ENCODE results near the gene XRN1. TPM values are rescaled to one million over a fixed set of nuclear protein-coding genes. Genes with fewer than 3 reads are reported as not detected.

Gene XRN1
- total and polyA plus RNA-seq, 8 donors: 3.5 to 23.4 (median 18.2) TPM

DNA sequence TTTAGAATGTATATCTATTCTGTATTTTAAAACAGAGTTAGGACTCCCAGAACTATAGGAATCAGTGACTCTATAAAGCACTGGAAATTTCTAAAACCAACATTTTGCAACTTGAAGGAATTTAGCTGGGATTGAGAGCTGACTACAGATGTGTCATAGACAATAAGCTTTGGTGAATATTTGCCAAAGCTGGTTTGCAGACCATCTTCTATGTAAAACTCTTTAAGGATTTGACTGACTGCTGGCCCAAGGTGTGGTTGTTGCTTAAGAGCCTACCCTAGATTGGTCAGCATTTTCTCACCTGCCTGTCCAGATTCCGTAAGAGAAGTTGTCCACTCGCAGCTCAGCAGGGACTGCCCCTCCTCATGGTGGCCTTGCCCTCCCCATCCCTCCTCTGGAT is 149.2 kb downstream of the XRN1 start:
- FAIRE-seq (no peak), DNase-seq (no peak), ATAC-seq (no peak)
- Histone ChIP-seq H3K27me3 (no peaks in the 10 kb centered on the region), H3K9me3 (no peaks in the 10 kb centered on the region), H3K4me3 (no peak overlapping the region), H3K4me1 (no peaks in the 10 kb centered on the region), H3K27ac (no peak overlapping the region), H3K36me3 (no peaks in the 10 kb centered on the region)
- WGBS, 2 donors: 85 to 97% methylated on average over 2 of the region's 2 CpGs
- TF ChIP-seq, protein P1, sequence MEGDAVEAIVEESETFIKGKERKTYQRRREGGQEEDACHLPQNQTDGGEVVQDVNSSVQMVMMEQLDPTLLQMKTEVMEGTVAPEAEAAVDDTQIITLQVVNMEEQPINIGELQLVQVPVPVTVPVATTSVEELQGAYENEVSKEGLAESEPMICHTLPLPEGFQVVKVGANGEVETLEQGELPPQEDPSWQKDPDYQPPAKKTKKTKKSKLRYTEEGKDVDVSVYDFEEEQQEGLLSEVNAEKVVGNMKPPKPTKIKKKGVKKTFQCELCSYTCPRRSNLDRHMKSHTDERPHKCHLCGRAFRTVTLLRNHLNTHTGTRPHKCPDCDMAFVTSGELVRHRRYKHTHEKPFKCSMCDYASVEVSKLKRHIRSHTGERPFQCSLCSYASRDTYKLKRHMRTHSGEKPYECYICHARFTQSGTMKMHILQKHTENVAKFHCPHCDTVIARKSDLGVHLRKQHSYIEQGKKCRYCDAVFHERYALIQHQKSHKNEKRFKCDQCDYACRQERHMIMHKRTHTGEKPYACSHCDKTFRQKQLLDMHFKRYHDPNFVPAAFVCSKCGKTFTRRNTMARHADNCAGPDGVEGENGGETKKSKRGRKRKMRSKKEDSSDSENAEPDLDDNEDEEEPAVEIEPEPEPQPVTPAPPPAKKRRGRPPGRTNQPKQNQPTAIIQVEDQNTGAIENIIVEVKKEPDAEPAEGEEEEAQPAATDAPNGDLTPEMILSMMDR (IDR thresholded peaks at IDR 0.05): no peak
- intact Hi-C loops (cut with DNase I): no loop called here

DNA sequence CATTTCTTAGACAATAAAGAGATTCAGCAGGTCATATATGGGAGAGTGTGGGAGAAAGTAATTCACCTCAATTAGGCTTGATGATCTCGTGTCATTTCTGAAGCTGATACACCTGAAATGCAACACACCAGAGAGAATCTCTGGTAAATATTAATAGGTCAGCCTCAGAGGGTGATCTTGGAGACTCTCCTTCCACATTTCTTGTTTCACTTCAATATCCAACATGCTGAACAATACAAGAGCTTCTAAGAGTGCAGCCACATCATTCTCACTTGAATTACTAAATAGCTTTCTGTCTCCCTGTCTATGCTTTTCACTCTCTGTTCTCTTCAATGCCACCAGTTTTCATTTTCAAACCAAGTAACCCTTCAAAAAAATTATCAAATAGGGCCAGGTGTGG is 151.3 kb downstream of the XRN1 start:
- no peak for ATAC-seq
- no peak overlapping the region for H3K4me3 ChIP-seq
- H3K27me3 ChIP-seq: no peaks in the 10 kb centered on the region
- WGBS, 2 donors: 80 to 84% methylated on average over 1 of the region's 1 CpG
- no peaks in the 10 kb centered on the region for H3K36me3 ChIP-seq
- TF ChIP-seq, protein P1 (IDR thresholded peaks at IDR 0.05): no peak
- no peak for DNase-seq
- FAIRE-seq: no peak
- intact Hi-C loops (cut with DNase I): no loop called here
- no peaks in the 10 kb centered on the region for H3K4me1 ChIP-seq
- H3K27ac ChIP-seq: no peak overlapping the region
- H3K9me3 ChIP-seq: no peaks in the 10 kb centered on the region

DNA sequence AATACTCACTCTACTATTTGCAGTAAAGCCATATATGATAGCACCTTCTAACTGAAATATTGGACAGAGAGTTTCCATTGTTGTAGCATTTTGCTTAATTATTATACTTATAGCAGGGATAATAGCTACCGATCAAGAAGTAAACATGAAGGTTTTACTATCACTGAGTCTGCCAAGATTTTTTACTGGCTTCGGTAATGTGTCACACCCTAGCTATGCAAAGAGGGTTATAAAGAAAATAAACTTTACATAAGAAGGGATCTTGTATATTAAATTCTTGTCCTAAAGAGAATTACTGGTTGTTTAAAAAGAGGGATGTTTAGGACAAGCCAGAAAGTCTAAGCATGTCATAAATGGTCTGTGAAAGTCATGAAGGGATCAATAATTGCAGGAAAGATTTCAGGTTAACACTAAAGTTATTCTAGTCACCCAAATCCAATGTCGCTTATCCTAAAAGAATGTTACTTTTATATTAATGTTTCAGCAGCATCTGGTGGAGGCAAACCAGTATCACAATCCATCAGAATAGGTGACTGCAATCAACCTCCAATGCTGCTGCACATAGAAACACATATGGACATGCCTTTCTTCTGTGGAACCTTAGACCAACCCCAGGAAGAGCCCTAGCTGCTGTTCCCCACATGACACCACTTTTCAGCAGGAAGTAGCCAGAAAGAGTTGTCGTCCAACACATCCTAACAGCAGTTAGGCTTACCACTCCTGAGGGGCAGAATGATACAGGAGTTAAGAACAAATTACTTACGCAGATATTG is 159.8 kb downstream of the XRN1 start:
- H3K27ac ChIP-seq: no peak overlapping the region
- TF ChIP-seq, protein P1 (IDR thresholded peaks at IDR 0.05): no peak
- no peak for ATAC-seq
- intact Hi-C loops (cut with DNase I): loop anchor here in 1 of 3 donors (10.0 kb wide), 1 partner anchor 163 kb away; no protein-coding TSS in a partner anchor
- no peaks in the 10 kb centered on the region for H3K36me3 ChIP-seq
- no peaks in the 10 kb centered on the region for H3K4me1 ChIP-seq
- no peak overlapping the region for H3K4me3 ChIP-seq
- 93 to 94% methylated on average over 5 of the region's 5 CpGs for WGBS, 2 donors
- no peaks in the 10 kb centered on the region for H3K27me3 ChIP-seq
- no peaks in the 10 kb centered on the region for H3K9me3 ChIP-seq
- no peak for DNase-seq
- no peak for FAIRE-seq

DNA sequence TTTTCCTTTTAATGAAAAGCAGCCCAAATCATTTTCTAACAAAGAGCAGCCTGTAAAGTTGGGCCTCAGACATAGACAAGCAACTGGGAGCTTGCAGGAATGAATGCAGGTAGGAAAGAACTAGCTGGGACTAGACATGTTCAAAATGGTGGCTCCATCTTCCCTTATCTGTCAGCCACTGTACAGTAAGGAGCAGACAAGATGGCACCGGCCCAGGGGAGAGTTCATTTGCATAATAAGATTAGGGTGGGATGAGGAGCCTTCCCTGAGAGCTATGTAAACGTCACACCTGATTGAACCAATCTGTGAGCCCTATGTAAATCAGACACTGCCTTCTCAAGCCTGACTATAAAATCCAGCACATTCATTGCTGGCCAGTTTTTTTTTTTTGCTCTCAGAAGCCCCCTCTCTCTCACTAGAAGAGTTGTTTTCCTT is 162.7 kb downstream of the XRN1 start:
- no peak for ATAC-seq
- Histone ChIP-seq H3K4me1 (no peaks in the 10 kb centered on the region), H3K4me3 (no peak overlapping the region), H3K27ac (no peak overlapping the region), H3K36me3 (no peaks in the 10 kb centered on the region), H3K27me3 (no peaks in the 10 kb centered on the region), H3K9me3 (no peaks in the 10 kb centered on the region)
- FAIRE-seq: no peak
- 37 to 41% methylated on average over 2 of the region's 2 CpGs for WGBS, 2 donors
- intact Hi-C loops (cut with DNase I): loop anchor here in 1 of 3 donors (10.0 kb wide), 1 partner anchor 160 kb away; no protein-coding TSS in a partner anchor
- no peak for DNase-seq
- TF ChIP-seq, protein P1 (IDR thresholded peaks at IDR 0.05): no peak

DNA sequence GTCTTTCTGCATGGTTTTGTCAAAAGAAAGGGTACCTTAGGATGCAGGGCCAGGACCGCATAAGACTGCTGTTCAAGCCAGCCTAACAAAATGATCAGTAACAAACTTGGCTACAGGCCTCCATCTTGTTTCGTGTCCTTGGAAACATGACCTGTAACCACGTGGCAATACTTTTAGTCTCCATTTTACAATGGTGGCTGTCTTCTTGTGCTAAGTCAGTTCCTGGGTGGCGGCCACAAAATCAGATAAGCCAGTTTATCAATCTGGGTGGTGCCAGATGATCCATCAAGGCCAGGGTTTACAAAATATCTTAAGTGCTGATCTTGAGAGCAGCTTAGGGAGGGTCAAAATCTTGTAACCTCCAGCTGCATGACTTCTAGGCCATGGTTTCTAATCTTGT is 165.3 kb downstream of the XRN1 start:
- Histone ChIP-seq H3K4me3 (no peak overlapping the region), H3K36me3 (no peaks in the 10 kb centered on the region), H3K9me3 (no peaks in the 10 kb centered on the region), H3K27ac (no peak overlapping the region), H3K27me3 (no peaks in the 10 kb centered on the region), H3K4me1 (no peaks in the 10 kb centered on the region)
- DNase-seq (no peak), FAIRE-seq (no peak), ATAC-seq (no peak)
- intact Hi-C loops (cut with DNase I): loop anchor here in 2 of 3 donors (5.0 to 10.0 kb wide), 2 partner anchors 155 to 158 kb away; no protein-coding TSS in a partner anchor
- TF ChIP-seq, protein P1 (IDR thresholded peaks at IDR 0.05): no peak
- WGBS, 2 donors: 77 to 80% methylated on average over 4 of the region's 4 CpGs
